GM19193 (cell line): ENCODE data around the gene EHD1.

Source experiments
- POLR2A ChIP-seq: IDR thresholded peaks from 4 replicates; pipeline ENCODE4 v1.6.1; 2011; ENCODE audit not compliant: insufficient read depth, insufficient read length; ENCODE audit errors: extremely low read depth

EHD1 gene

GRCh38 chr11:64878494-64879243 lies at the start of gene EHD1:
Gene EHD1 (minus strand): TSS chr11:64878621. CDS start chr11:64878464, 157 bp downstream.
- TF ChIP-seq POLR2A, result peak; percentile 99

DNA sequence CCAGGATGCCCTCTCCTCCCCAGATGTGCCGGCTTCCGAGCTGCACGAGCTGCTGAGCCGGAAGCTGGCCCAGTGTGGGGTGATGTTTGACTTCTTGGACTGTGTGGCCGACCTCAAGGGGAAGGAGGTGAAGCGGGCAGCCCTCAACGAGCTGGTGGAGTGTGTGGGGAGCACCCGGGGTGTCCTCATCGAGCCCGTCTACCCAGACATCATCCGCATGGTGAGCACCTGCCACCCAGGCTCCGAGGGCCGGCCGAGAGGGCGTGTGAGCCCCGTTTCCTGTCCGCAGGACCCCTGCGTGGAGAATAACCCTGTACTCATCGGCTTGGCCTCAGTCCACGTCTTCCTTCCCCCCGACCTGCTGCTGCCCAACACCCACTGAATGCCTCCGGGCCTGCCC lies 48.3 kb upstream of the EHD1 start:
- no peak for TF ChIP-seq POLR2A

- TF ChIP-seq POLR2A, result no peak
These were observed 47.4 kb upstream of the EHD1 start for GRCh38 chr11:64925536-64926436.

DNA sequence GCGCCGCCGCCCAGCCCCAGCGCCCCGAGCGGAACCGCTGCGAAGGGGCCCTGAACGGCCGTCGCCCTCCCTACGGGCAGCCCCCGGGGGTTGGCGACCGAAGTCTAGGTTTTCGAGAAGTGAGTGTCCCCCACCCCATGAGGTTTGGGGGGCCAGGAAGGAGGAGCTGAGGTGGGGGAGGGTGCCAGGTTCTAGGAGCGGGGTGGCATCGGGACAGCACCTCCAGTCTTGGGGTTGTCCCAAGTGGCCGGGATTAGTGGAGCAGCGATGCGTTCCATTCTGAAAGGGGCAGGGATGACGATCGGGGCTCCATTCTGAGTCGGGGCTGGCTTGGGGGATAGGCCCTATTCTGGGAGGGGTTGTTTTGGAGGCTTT lies 46.5 kb upstream of the EHD1 start:
- TF ChIP-seq POLR2A, result no peak

- peak; percentile 17 for TF ChIP-seq POLR2A
These were observed 45.8 kb upstream of the EHD1 start, which contains the start of gene PPP2R5B for GRCh38 chr11:64923944-64924909. Gene PPP2R5B (plus strand): TSS chr11:64924689. CDS start chr11:64925735, 1,046 bp downstream.

DNA sequence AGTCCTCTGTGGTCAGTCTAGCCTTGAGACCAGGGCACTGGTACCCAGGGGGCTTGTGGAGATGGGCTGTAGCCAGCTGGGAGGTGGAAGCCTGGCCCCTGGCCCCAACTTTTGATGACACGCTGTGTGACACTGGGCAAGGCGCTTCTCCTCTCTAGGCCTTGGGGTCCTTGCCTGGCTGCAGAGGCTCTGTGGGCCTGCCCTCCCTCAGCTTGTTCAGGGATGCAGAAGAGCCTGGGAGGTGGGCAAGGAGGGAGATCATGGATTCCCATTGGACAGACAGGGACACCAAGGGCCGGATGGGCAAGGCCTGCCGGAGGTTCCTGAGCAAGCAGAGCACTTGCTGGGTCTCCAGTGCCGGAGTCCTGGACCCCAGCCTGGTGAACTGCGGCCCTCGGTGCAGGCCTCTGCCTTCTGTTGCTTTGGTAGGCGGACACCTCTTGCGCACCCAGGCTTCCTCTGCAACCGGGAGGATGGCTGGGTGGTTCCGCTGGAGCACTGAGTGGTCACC lies 44.8 kb upstream of the EHD1 start:
- no peak for TF ChIP-seq POLR2A

DNA sequence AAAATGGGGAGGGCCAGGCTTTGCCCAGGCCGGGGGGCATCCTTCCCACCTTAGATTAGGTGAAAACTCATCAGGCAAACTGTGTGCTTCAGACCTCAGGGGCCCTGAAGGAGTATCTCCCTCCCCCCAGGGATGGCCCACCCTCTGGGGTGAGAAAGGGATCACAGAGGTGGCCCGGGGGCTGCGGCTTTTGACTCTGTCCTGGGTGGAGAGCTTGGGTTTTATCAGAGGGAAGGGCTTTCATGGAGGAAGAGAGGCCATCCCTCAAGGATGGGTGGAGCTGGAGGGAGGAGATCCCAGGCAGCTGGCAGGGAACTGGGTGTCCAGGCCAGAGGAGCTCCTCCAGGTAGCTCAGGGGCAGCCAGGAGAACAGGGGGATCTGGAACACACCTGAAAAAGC lies 43.0 kb upstream of the EHD1 start:
- no peak for TF ChIP-seq POLR2A

GRCh38 chr11:64920124-64920523 lies 41.7 kb upstream of the EHD1 start:
- TF ChIP-seq POLR2A, result no peak

DNA sequence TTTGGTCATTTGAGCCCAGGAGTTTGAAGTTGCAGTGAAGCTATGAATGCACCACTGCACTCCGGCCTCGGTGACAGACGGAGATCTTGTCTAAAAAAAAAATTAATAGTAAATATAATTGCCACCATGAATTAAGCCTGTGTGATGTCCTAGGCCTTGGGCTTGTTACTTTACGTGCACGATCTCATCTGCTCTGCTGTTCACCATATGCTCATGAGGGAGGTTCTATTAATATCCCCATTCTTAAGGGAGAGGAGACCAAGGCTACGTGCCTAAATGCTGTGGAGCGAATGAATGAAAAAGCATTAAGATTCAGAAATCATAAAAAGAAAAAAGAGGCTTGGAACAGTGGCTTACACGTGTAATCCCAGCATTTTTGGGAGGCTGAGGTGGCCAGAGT lies 41.2 kb upstream of the EHD1 start:
- no peak for TF ChIP-seq POLR2A

GRCh38 chr11:64918017-64918416 lies 39.6 kb upstream of the EHD1 start:
- TF ChIP-seq POLR2A, result no peak

DNA sequence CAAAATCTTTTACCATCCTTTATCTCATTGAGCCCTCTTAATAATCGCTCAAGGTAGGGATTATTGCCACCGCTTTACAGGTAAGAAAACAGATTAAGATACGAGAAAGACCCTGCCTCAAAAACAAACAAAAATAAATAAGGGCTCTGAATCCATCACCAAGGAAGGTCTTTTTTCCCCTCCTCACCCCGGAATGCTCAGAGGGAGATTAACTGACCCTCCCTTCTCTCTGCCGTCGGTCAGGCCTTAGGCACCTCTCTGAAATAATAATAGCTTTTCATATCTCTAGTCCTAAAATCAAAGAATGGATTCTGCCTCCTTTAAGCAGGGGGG lies 39.2 kb upstream of the EHD1 start:
- TF ChIP-seq POLR2A, result no peak

DNA sequence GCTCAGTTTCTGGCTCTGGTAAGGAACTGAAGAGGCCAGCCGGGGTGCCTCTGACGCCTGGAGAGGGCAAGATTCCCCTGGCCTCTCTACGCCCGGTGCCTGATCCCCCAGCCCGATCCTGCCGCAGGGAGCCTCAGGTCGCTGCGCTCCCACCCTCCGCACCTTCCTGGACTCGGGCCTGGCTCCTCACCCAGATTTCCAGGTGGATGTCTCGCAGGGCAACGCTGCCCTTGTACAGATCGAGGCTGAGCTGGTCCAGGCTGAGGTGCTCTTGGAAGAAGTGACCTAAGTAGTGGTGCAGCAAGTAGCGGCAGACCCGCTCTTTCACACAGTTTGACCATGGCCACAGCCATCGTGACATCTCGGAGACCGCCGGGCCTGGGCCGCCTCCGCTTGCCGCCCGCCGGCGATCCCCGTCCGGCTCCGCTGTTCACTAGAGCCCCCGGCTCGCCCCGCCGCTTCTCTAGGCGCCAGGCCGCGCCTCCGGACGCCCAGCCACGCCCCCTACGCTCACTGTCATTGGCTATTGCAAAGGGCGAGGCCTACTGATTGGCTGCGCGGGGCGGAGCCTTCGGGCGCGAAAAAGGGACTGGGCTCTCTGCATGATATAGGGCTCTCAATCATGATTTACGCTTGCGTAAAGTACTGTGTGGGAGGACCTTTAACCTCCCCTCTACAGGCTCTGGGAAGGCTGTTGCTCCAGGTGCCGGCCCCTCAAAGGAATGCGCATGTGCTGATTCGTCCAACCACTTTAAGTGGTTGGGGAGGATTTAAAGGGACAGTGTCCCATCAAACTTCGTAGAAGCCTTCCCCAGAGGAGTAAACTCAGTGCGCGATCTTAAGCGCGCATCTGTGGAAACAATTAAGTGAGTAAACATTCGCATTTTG lies 38.6 kb upstream of the EHD1 start, which contains the start of gene ATG2A:
TSS of gene ATG2A (minus strand) at position 435 of the 888 bp plus-strand sequence. CDS start at position 361, 74 bp downstream.
- TF ChIP-seq POLR2A, result peak; percentile 75

DNA sequence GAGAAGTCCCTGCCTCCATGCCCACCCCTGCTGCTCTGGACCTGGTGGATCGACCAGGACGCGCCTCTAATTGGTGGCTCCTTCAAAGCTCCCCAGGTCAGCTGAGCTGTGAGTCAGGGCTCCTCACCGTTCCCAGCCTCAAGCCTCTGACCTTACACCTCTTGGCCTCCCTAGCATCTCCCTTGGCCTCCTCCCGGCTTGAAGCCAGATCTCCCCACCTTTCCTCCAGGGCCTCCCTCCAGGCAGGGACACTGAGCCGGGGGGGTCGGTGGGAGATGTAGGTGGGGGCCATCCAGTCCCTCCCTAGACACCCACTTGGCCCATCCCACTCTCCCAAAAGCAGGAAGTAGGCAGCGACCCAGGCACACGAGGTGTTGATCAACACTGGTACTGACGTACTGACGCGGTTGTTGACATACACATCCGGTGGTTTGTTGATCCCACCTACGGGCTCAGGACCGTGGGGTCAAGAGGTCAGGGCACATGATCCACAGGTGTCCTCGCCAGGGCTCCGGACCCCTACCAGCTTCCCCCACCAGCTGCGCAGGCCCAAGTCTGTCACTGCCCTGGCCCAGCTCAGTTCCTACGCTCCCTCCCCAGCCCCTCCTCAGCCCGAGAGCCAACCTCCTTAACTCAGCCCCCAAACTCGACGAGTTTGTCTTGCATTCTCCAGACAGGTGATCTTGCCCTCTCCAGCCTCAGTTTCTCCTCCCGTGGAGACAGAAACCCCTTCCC lies 37.8 kb upstream of the EHD1 start:
- peak; percentile 33 for TF ChIP-seq POLR2A
